ENCODE data around the gene TXNDC15.
A peak's percentile ranks its signal among the peaks of the same experiment; 100 is the strongest.
"Not testable (repeated sequence)": the region's sequence is repeated elsewhere in the genome, so short reads cannot be mapped to it uniquely, and the experiment has no call there.

Gene TXNDC15

GRCh38 chr5:134878403-134878802 is 4.2 kb downstream of the TXNDC15 start:
- peak; percentile 28 for DNase-seq

DNA sequence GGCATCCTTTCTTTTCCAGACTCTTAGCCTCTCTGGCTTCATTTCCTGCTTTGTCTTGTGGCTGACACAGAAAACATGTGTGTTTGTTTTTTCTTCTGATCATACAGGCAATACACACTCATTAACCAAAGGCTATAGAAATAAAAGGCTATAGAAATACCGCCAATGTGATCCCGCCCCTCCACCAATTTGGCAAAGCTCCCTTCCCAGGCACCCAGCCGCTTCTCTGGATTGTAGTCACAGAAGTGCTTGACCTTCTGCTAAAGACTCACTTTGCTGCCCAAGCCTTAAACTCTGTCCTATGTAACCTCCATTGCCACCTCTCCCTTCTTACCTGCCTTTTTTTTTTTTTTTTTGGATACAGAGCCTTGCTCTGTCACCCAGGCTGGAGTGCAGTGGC is 5.3 kb downstream of the TXNDC15 start:
- peak; percentile 75 for DNase-seq

DNA sequence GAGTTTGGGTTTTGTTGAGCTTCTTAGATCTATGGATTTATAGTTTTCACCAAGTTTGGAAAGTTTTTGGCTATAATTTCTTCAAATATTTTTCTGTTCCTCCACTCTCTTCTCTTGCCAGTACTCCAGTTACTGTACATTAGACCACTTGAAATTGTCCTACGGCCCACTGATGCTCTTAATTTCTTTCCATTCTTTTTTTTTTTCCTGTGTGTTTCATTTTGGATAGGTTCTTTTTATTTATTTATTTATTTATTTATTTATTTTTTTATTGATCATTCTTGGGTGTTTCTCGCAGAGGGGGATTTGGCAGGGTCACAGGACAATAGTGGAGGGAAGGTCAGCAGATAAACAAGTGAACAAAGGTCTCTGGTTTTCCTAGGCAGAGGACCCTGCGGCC is 6.8 kb downstream of the TXNDC15 start:
- not testable (repeated sequence) for DNase-seq

GRCh38 chr5:134881711-134882110 is 7.5 kb downstream of the TXNDC15 start:
- not testable (repeated sequence) for DNase-seq

GRCh38 chr5:134887593-134888159 is 13.5 kb downstream of the TXNDC15 start:
- no peak for DNase-seq

DNA sequence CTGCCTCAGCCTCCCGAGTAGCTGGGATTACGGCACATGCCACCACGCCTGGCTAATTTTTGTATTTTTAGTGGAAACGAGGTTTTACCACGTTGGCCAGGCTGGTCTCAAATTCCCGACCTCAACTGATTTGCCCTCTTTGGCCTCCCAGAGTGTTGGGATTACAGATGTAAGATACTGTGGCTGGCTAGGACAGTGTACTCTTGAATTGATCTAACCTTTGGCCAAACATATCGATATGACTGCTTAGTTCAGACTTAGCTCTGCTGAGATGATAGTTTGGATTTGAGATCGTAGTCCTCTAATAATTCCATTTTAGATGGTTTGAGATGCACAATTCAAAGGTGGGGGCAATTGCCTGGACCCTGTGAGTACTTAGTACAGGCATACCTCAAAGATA is 15.2 kb downstream of the TXNDC15 start:
- no peak for DNase-seq

DNA sequence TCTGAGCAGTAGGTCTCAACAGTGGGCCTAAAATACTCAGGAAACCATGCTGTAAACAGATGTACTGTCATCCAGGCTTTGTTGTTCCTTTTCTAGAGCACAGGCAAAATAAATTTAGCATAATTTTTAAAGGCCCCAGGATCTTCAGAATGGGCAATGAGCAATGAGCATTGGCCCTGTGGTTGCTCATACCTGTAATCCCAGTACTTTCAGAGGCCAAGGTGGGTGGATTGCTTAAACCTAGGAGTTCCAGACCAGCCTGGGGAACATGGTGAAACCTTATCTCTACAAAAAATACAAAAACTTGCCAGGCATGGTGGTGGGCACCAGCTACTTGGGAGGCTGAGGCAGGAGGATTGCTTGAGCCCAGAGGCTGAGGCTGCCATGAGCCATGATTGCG is 17.3 kb downstream of the TXNDC15 start:
- DNase-seq: no peak

DNA sequence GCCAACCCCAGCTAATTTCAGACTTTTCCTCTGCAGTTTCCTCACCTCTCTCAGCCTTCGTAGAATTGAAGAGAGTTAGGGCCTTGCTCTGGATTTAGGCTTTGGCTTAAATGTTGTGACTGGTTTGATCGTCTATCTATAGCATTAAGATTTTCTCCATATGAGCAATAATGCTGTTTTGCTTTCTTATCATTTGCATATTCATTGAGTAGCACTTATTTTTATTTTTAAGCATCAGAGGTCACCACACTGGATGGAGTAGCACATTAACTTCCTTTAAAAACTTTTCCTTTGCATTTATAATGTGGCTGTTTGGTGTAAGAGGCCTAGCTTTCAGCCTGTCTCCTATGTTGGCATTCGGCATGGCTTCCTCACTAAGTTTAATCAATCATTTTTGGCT is 18.1 kb downstream of the TXNDC15 start:
- no peak for DNase-seq

DNA sequence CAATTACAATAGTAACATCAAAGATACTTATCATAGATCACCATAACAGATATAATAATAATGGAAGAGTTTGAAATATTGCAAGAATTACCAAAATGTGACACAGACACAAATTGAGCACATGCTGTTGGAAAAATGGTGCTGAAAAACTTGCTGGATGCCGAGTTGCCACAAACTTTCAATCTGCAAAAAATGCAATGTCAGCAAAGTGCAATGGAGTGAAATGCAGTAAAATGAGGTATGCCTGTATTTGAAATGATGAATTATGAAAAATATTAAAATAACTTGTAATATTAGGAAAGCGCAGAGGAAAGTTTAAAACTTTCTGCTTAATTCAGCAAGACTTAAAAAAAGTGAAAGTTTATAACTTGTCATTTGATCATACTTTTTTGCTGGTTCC is 18.8 kb downstream of the TXNDC15 start:
- no peak for DNase-seq

GRCh38 chr5:134893748-134894505 is 19.8 kb downstream of the TXNDC15 start:
- DNase-seq: no peak

DNA sequence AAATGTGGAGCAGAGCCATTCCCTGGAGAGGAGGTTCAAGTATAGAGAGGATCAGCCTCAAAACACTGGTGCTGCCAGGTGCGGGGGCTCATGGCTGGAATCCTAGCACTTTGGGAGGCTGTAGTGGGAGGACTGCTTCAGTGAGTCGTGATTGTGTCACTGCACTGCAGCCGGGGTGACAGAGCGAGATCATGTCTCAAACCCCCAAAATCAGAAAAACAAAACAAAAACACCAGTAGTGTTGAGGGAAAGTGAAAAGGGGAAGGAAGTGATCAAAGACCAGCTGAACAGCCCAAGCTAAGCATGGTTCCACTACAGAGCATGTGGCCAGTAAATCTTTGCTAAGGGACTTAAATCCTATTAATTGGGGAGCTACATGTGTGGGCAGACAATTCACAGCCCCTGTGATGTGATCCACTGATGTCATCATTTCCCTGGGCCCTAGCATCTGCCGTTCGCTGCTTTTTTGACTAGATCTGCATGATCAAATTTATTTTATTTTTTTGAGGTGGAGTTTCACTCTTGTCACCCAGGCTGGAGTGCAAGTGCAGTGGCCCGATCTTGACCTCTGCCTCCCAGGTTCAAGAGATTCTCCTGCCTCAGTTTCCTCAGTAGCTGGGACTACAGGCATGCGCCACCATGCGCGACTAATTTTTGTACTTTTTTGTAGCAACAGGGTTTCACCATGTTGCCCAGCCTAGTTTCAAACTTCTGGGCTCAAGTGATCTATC is 28.1 kb downstream of the TXNDC15 start:
- no peak for DNase-seq

DNA sequence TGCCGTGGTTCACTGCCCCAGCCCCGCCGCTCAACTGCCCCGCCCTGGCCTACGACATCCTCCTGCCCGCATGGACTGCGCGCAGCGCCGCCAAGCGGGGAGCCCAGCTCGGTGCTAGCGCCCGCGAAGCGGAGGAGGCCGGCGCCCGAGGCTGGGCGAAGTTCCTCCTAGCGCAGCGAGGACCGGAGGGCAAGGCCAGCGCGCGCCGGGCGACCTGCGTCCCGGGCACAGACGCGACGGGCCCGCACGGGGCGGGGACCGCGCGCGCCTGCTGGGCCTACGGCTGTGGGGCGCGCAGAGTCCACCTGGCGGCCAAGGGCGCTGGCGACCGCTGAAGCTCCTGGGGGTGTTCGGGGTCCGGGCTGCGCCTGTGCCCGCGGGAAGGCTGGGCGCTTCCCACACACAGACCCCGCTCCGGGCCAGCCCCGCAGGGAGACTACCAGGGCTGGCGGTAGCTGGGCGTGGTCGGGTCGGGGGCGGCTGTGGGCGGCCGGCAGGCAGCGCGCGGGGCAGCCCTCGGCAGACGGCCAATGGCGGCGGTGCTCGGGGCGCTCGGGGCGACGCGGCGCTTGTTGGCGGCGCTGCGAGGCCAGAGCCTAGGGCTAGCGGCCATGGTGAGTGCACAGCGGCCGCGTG is 30.6 kb downstream of the TXNDC15 start, which contains the start of gene PCBD2:
Gene PCBD2, plus strand, starts transcription at position 522 of the 636 bp plus-strand sequence. Its CDS starts 9 bp downstream, at position 531.
- DNase-seq: peak; percentile 75

GRCh38 chr5:134905246-134905996 is 31.2 kb downstream of the TXNDC15 start:
- DNase-seq: peak; percentile 81

- DNase-seq: no peak
Observed at GRCh38 chr5:134906811-134907210, 32.6 kb downstream of the TXNDC15 start.

DNA sequence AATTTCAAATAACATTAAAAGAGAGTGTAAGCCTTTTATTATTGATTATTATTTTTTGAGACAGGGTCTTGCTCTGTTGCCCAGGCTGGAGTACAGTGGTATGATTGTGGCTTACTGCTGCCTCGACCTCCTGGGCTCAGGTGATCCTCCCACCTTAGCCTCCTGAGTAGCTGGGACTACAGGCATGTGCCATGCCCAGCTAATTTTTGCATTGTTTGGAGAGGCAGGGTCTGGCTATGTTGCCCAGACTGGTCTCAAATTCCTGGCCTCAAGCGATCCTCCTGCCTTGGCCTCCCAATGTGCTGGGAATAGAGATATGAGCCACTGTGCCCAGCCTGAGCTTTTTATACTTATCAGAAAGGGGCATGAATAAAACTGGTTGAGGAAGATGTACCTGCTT is 36.6 kb downstream of the TXNDC15 start:
- not testable (repeated sequence) for DNase-seq

DNA sequence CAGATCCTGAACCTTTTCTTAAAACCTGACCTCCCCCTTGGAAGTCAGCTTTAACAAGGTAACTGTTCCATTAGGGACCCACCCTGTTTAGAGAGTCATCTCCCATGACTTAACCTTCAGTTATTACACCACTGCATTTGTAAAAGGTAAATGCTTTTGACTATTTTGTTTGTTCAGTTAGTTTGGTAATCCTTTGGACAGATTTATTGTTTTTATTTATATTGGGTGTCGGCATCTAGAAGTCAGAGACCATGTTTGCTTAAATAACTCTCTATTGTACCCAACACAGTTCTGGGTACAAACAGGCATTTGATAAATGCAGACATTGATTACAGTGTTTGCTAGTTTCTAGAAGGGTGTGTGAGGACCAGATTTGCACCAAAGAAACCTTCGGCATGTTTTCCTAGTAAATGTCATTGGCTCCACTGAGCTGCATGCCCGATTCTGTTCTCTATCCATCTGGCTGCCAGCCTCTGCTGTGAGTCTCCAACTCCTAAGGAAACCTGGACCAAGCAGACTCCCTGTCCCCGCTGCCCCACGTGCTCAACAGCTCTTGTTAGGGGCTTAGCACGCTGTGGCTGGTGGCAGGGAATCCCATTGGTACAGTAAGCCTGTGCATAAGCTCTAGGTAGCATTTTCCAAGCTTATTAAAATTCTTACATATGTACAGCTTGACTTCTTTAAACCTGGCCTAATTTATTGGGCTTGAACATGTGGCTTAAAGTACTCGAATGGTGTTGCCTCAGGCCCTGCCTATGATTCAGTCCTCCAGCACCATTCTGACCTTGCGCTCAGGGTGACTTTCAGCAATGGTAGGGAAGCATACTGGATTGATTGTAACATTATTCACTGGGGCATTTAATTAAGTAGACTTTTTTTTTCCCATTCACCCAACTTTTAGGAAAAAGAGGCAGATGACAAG is 37.4 kb downstream of the TXNDC15 start:
- DNase-seq: no peak

GRCh38 chr5:134913254-134913653 is 39.1 kb downstream of the TXNDC15 start:
- no peak for DNase-seq

- no peak for DNase-seq
Observed at GRCh38 chr5:134913795-134914194, 39.6 kb downstream of the TXNDC15 start.

DNA sequence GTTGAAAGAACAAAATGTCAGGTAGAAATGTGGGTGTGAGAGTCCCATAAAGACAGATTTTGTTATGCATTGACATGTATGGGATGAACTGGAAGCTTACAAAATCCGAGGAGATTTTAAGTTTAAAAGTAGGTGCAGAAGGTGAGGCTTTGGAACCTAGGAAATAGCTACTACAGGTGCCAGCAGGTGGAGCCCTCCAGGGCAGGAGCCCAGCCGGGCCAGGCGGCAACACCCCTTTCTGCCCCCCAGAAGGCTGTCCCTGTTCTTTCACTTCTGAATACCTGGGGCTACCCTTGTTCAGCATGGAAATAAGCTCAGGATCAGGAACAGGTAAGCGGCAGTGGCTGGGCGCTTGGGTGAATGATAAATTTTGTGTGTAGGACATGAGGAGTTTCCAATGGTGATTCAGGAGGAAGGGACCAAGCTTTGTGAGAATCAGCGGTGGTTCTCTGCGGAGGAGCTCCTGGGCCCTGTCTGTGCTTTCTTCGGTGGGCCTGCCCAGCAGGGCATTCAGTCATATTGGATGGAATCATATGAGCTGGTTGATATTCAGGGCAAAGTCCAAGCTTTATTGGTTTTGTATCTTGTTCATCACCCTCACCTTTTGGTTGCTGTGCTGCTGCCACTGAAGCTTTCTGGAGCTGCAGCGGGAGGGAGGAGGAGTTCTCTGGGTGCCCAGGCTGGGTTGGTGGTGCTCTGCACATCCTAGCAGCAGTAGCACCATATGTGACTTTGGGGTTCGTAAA is 43.1 kb downstream of the TXNDC15 start:
- no peak for DNase-seq

DNA sequence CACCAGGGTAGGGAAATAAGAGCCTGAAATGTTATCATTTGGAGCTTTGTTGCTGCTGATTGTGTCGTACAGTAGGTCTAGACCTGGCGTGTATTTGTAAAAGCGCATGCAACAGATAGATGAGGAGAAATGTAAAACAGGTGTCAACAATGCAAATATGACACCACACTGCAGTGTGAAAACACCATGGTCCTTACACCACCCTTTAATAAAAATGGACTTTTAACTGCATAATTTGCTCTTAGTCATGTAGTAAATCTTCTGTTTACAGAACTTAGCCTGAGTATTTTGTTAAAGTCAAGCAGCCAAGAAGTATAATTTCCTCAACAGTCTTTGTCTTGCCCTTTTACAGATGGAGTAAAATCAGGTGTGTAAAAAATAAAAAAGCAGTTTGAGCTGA is 44.7 kb downstream of the TXNDC15 start:
- no peak for DNase-seq
